Activated CD8-positive, alpha-beta T cell treated with anti-CD3 and anti-CD28 coated beads, Interleukin-2, amount 10 ng/mL, durations not matched to agents 7 days and 5 days (primary cell): ENCODE data around the gene EME2. TPM values are rescaled to one million over a fixed set of nuclear protein-coding genes. Genes with fewer than 3 reads are reported as not detected.
"Not testable (repeated sequence)": the region's sequence is repeated elsewhere in the genome, so short reads cannot be mapped to it uniquely, and the experiment has no call there.

Experiments used
- ATAC-seq: fragments of 150-1000 bp; cut with Tn5 transposase; one replicate; pipeline ENCODE4 v1.10.0; 2021; ENCODE audit warnings: moderate library complexity
- CTCF ChIA-PET: fragments of 350-600 bp; sonication (Branson Sonifier 250); formaldehyde crosslinking; loops from one replicate; lab custom pipeline; 2021; ENCODE audit warnings: antibody characterized with exemption; lab: Charles Lee
- POLR2A ChIA-PET: fragments of 350-600 bp; sonication (Branson Sonifier 250); formaldehyde crosslinking; loops from one replicate; lab custom pipeline; 2021; ENCODE audit warnings: antibody characterized with exemption; lab: Charles Lee
- DNase-seq: peaks from one replicate; pipeline ENCODE4 v3.0.0-alpha.2; 2020
- H3K27ac Mint-ChIP-seq: one replicate; pipeline ENCODE4 v1.8.0; 2021; ENCODE audit warnings: mild to moderate bottlenecking, mixed read lengths
- H3K27me3 Mint-ChIP-seq: one replicate; pipeline ENCODE4 v1.8.0; 2021; ENCODE audit warnings: low read depth, mixed read lengths
- H3K36me3 Mint-ChIP-seq: one replicate; pipeline ENCODE4 v1.8.0; 2021; ENCODE audit warnings: low read depth, mixed read lengths
- H3K4me1 Mint-ChIP-seq: one replicate; pipeline ENCODE4 v1.8.0; 2021; ENCODE audit warnings: low read depth, mixed read lengths
- H3K4me3 Mint-ChIP-seq: one replicate; pipeline ENCODE4 v1.8.0; 2021; ENCODE audit warnings: mild to moderate bottlenecking, mixed read lengths
- H3K9me3 Mint-ChIP-seq: one replicate; pipeline ENCODE4 v1.8.0; 2022; ENCODE audit warnings: mixed read lengths; ENCODE audit not compliant: insufficient read depth
- total RNA-seq, 2 experiments: library from RNA; stranded (reverse); gene quantifications; one replicate each; pipeline ENCODE4 v1.2.3, GENCODE V29; 2021

EME2 gene
- total RNA-seq, 2 experiments from 2014 or later, result 31.8 to 32.0 TPM

DNA sequence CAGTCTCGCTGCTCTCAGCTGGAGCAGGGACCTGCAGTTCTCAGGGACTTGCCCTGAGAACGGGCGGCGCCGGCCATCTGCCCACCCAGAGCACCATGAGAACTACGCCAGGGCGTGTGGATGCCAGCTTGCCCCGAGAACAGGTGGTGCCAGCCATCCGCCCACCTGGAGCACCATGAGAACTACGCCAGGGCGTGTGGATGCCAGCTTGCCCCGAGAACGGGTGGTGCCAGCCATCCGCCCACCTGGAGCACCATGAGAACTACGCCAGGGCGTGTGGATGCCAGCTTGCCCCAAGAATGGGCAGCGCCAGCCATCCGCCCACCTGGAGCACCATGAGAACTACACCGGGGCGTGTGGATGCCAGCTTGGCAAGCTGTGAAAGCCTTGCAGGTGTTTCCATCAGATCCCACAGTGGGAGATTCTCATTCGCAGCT lies 40.0 kb upstream of the EME2 start:
- H3K4me3 Mint-ChIP-seq, H3K4me1 Mint-ChIP-seq, DNase-seq, CTCF ChIA-PET, ATAC-seq, H3K27me3 Mint-ChIP-seq, H3K9me3 Mint-ChIP-seq, POLR2A ChIA-PET, H3K27ac Mint-ChIP-seq: not testable (repeated sequence)
- peaks cover 17% of the 10 kb centered on the region for H3K36me3 Mint-ChIP-seq

- DNase-seq (no peak), ATAC-seq (no peak)
- Mint-ChIP-seq H3K27me3 (no peaks in the 10 kb centered on the region), H3K4me1 (no peaks in the 10 kb centered on the region), H3K4me3 (no peak overlapping the region), H3K27ac (no peak overlapping the region), H3K9me3 (no peaks in the 10 kb centered on the region), H3K36me3 (peaks cover 14% of the 10 kb centered on the region)
- ChIA-PET POLR2A (no interaction called here), CTCF (no interaction called here)
Measured at GRCh38 chr16:1734123-1734522, 38.5 kb upstream of the EME2 start.

- Mint-ChIP-seq H3K9me3 (no peaks in the 10 kb centered on the region), H3K36me3 (peaks cover 14% of the 10 kb centered on the region), H3K4me3 (no peak overlapping the region), H3K4me1 (no peaks in the 10 kb centered on the region), H3K27ac (no peak overlapping the region), H3K27me3 (no peaks in the 10 kb centered on the region)
- ATAC-seq (no peak), DNase-seq (no peak)
- ChIA-PET POLR2A (no interaction called here), CTCF (no interaction called here)
Measured at GRCh38 chr16:1734816-1735215, 37.8 kb upstream of the EME2 start.

DNA sequence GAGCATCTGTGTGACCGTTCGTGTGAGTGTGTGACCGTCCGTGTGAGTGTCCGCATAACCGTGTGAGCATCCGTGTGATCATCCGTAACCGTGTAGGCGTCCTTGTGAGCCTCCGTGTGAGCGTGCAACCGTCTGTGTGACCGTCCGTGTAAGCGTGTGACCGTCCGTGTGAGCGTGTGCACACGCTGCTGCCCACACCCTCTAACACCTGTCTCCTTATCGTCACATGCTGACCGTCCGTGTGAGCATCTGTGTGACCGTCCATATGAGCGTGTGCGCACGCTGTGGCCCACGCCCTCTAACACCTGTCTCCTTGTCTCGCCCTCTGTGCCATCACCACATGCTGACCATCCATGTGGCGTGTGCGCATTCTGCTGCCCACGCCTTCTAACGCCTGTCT lies 32.4 kb upstream of the EME2 start:
- ChIA-PET POLR2A (no interaction called here), CTCF (no interaction called here)
- Mint-ChIP-seq H3K9me3 (no peaks in the 10 kb centered on the region), H3K27ac (no peak overlapping the region), H3K4me1 (no peaks in the 10 kb centered on the region), H3K4me3 (no peak overlapping the region), H3K36me3 (no peaks in the 10 kb centered on the region), H3K27me3 (no peaks in the 10 kb centered on the region)
- ATAC-seq, result no peak
- DNase-seq, result no peak

- Mint-ChIP-seq H3K4me3 (no peak overlapping the region), H3K36me3 (no peaks in the 10 kb centered on the region), H3K27ac (no peak overlapping the region), H3K4me1 (no peaks in the 10 kb centered on the region), H3K9me3 (no peaks in the 10 kb centered on the region), H3K27me3 (no peaks in the 10 kb centered on the region)
- ATAC-seq (no peak), DNase-seq (no peak)
- ChIA-PET POLR2A (no interaction called here), CTCF (no interaction called here)
Measured at GRCh38 chr16:1740781-1741490, 31.7 kb upstream of the EME2 start.

DNA sequence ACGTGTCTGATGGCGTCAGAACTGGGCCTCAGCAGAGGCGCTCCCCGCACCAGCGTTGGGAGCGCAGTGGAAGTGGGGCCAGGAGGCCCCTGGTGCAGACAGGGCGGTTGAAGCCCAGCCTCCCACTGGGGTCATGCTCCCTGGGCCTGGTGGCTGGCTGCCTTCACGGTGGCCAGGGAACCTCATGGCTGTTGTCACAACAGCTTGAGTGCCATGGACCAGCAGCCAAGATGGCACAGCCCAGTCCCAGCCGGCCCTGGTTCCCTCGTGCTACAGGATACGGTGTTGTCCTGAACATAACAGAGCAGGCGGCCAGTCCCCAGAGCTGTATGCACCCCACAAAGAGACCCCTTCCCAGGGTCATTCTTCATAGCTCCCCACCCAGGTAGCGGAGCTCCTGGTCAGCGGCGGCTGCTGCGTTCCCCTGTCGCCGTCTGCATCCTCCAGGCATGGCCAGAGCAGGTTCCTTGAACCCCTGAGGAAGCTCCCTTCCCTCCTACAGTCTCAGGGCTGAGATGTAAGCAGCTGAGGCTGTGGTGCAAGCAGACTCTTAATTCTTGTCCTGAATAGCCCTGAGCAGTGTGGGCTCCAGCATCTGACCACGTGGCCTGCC lies 31.0 kb upstream of the EME2 start:
- no peaks in the 10 kb centered on the region for H3K27me3 Mint-ChIP-seq
- POLR2A ChIA-PET, result no interaction called here
- no peaks in the 10 kb centered on the region for H3K36me3 Mint-ChIP-seq
- DNase-seq (no peak), ATAC-seq (no peak)
- H3K9me3 Mint-ChIP-seq, result no peaks in the 10 kb centered on the region
- H3K4me3 Mint-ChIP-seq, result no peak overlapping the region
- CTCF ChIA-PET, result no interaction called here
- H3K27ac Mint-ChIP-seq, result no peak overlapping the region
- no peaks in the 10 kb centered on the region for H3K4me1 Mint-ChIP-seq

- DNase-seq (no peak), ATAC-seq (no peak)
- no peak overlapping the region for H3K4me3 Mint-ChIP-seq
- no peak overlapping the region for H3K27ac Mint-ChIP-seq
- no peaks in the 10 kb centered on the region for H3K4me1 Mint-ChIP-seq
- no peaks in the 10 kb centered on the region for H3K9me3 Mint-ChIP-seq
- no peaks in the 10 kb centered on the region for H3K27me3 Mint-ChIP-seq
- CTCF ChIA-PET, result no interaction called here
- peaks cover 2% of the 10 kb centered on the region for H3K36me3 Mint-ChIP-seq
- POLR2A ChIA-PET, result no interaction called here
Measured at GRCh38 chr16:1743376-1744337, 29.0 kb upstream of the EME2 start.

- Mint-ChIP-seq H3K4me1 (no peaks in the 10 kb centered on the region), H3K4me3 (no peak overlapping the region), H3K27ac (no peak overlapping the region), H3K27me3 (no peaks in the 10 kb centered on the region), H3K36me3 (peaks cover 7% of the 10 kb centered on the region), H3K9me3 (no peaks in the 10 kb centered on the region)
- no peak for ATAC-seq
- DNase-seq, result no peak
- POLR2A ChIA-PET, result no interaction called here
- CTCF ChIA-PET, result no interaction called here
Measured at GRCh38 chr16:1744338-1744840, 28.2 kb upstream of the EME2 start.

GRCh38 chr16:1745181-1745899 lies 27.3 kb upstream of the EME2 start:
- no peak overlapping the region for H3K27ac Mint-ChIP-seq
- CTCF ChIA-PET, result no interaction called here

DNA sequence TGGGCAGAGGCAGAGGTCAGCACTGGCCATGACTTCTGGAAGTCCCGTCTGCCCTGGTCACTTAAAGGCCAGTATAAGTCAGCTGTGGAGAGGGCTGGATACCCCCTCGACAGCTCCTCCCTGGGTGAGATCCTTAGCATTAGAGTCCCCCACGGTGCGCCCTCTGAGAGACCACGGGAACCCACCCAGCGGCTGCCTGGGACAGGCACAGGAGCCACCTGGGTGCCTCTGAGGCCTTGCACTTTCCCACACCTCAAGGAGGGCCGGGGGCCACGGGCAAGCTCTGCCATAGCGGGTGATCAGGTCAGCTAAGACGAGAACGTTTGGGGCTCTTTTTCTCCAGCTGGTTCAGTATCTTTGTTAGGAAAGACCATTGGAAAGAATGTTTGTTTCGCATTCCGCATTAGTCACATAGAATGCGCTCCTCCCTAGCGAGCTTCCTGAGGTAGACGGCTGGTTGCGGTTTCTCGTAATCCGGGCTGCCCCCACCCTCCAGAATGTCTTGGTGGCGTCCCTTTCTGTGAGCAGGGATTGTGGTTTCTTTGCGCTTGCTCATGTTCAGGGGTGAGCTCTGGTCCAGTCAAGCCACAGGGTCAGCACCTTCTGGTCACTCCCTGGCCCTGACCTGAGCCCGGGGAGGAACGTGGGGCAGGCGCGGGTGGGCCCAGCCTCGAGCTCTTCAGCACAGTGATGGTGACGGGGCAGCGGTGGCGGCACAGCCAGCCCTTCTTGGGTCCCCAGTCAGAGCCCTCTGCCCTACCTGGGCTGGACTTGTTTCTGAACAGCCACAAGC lies 26.5 kb upstream of the EME2 start:
- Mint-ChIP-seq H3K9me3 (no peaks in the 10 kb centered on the region), H3K4me1 (no peaks in the 10 kb centered on the region), H3K27ac (no peak overlapping the region), H3K4me3 (no peak overlapping the region), H3K36me3 (peaks cover 7% of the 10 kb centered on the region), H3K27me3 (no peaks in the 10 kb centered on the region)
- POLR2A ChIA-PET, result no interaction called here
- ATAC-seq (no peak), DNase-seq (no peak)
- CTCF ChIA-PET, result no interaction called here

More at GRCh38 chr16:1745181-1745899, 27.3 kb upstream of the EME2 start:
- H3K9me3 Mint-ChIP-seq, result no peaks in the 10 kb centered on the region
- POLR2A ChIA-PET, result no interaction called here
- DNase-seq (no peak), ATAC-seq (no peak)
- H3K27me3 Mint-ChIP-seq, result no peaks in the 10 kb centered on the region
- H3K4me1 Mint-ChIP-seq, result no peaks in the 10 kb centered on the region
- peaks cover 7% of the 10 kb centered on the region for H3K36me3 Mint-ChIP-seq
- H3K4me3 Mint-ChIP-seq, result no peak overlapping the region

DNA sequence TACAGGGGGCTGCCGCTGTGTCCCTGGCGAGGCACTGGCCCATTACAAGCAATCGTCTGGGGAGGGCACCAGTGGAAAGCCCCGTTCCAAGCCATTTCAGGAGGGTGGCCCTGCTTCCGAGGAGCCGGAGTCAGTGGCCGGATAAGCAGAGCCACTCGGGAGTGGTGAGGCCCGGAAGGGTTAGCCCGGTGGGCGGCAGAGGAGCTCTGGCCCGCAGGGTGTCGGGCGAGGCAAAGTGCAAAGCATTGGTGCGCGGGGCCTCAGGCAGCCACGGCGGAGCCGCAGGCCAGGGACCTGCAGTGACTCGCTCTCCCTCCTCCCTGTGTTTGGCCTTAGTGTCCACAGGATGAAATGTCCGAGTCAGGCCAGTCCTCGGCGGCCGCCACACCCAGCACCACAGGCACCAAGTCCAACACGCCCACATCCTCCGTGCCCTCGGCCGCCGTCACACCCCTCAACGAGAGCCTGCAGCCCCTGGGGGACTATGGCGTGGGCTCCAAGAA lies 25.9 kb upstream of the EME2 start:
- H3K4me3 Mint-ChIP-seq, result no peak overlapping the region
- no peaks in the 10 kb centered on the region for H3K4me1 Mint-ChIP-seq
- POLR2A ChIA-PET, result no interaction called here
- no peaks in the 10 kb centered on the region for H3K27me3 Mint-ChIP-seq
- H3K9me3 Mint-ChIP-seq, result no peaks in the 10 kb centered on the region
- ATAC-seq (no peak), DNase-seq (no peak)
- no peak overlapping the region for H3K27ac Mint-ChIP-seq
- CTCF ChIA-PET, result no interaction called here
- H3K36me3 Mint-ChIP-seq, result peaks cover 7% of the 10 kb centered on the region
